UCSD-AML1 (cell line): ENCODE measurements around the gene UBD.

Experiments
- DNase-seq: peaks from one replicate; lab custom pipeline; 2025; ENCODE audit not compliant: unreplicated experiment; lab: John Stamatoyannopoulos, UW

UBD gene

DNA sequence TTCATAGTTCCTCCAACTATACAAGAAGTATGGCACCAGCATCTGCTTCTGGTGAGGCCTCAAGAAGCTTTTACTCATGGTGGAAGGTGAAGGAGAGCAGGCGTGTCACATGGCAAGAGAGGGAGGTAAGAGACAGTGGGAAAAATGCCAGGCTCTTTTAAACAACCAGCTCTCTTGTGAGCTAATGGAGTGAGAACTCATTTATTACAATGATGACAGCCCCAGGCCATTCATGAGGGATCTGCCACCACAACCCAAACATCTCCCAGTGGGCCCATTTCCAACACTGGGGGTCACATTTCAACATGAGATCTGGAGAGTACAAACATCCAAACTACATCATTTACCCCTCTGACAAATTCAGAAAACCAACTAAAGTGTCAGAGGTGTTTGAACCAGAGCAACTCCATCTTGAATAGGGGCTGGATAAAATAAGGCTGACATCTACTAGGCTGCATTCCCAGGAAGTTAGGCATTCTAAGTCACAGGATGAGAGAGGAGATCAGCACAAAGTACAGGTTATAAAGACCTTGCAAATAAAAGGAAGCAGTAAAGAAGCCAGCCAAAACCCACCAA, 2.2 kb upstream of the UBD start:
- DNase-seq, result no peak

DNA sequence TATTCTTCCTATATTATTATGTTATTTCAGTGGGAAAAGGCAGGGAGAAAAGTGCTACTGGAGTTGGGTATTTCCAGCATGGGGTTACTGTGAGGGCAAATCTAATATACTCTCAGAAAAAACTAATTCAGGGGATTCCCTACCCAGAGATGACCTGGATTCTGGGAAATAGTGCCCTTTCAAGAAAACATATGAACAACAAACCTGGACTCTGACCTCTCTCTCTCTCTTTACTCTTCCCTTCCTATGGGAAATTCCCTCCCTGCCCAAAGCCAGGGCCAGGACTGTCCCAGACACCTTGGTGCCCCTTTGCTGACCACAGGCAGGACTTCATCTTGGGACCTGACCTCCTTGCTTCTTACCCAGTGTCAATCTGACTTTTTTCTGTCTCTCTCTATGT, 1.6 kb upstream of the UBD start:
- no peak for DNase-seq

DNA sequence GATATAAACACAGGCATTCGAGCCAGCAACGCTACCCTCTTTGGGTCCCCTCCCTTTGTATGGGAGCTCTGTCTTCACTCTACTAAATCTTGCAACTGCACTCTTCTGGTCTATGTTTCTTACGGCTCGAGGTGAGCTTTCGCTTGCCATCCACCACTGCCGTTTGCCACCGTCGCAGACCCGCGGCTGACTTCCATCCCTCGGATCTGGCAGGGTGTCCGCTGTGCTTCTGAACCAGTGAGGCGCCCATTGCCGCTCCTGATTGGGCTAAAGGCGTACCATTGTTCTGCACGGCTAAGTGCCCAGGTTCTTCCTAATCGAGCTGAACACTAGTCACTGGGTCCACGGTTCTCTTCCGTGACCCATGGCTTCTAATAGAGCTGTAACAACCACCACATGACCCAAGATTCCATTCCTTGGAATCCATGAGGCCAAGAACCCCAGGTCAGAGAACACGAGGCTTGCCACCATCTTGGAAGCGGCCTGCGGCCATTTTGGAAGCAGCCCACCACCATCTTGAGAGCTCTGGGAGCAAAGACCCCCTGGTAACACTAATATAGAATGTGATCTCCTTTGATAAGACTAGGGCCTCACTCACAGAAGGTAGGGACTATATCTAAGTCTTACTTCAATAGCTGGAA, 973 bp downstream of the UBD start:
- DNase-seq, result no peak

DNA sequence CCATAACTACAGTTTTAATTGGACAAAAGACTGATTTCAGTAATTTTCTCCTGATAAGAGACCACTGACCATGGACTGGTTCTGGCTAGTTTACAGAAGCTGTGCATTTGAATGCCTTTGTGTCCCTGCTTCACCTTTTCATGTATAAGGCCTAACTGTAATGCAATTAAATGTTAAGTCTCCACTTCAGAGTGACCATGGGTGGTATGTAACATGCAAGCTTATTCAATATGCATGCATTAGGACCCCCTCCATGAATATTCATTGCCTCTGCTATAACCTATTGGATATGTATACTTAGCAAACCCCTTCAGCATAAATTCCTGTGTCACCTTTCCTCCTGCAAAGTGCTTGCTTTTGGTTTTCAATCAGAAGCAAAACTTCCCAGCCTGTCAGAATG, 2.2 kb downstream of the UBD start:
- no peak for DNase-seq

DNA sequence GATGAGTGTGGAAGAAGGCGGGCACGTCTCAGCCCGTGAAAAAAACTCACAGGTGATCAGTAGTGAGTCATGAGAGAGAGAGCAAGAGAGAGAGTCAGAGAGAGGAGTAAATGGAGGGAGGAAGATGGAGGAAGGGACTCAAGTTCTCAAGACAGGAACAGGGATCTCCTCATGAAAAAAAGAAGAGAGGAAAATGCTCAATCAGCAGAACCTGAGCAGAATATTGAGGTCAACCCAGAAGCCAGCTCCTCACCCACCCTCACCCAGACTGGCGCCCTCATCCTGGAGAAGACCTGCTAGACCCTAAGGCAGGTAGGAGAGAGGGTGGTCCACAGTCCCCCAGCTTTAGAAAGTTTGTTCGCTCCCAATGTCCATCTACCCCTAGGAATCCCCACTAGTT, 4.8 kb downstream of the UBD start:
- no peak for DNase-seq

DNA sequence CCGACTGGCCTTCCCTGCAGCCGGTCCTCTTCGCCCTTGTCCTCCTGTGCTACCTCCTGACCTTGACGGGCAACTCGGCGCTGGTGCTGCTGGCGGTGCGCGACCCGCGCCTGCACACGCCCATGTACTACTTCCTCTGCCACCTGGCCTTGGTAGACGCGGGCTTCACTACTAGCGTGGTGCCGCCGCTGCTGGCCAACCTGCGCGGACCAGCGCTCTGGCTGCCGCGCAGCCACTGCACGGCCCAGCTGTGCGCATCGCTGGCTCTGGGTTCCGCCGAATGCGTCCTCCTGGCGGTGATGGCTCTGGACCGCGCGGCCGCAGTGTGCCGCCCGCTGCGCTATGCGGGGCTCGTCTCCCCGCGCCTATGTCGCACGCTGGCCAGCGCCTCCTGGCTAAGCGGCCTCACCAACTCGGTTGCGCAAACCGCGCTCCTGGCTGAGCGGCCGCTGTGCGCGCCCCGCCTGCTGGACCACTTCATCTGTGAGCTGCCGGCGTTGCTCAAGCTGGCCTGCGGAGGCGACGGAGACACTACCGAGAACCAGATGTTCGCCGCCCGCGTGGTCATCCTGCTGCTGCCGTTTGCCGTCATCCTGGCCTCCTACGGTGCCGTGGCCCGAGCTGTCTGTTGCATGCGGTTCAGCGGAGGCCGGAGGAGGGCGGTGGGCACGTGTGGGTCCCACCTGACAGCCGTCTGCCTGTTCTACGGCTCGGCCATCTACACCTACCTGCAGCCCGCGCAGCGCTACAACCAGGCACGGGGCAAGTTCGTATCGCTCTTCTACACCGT, 6.1 kb downstream of the UBD start:
- DNase-seq, result no peak

DNA sequence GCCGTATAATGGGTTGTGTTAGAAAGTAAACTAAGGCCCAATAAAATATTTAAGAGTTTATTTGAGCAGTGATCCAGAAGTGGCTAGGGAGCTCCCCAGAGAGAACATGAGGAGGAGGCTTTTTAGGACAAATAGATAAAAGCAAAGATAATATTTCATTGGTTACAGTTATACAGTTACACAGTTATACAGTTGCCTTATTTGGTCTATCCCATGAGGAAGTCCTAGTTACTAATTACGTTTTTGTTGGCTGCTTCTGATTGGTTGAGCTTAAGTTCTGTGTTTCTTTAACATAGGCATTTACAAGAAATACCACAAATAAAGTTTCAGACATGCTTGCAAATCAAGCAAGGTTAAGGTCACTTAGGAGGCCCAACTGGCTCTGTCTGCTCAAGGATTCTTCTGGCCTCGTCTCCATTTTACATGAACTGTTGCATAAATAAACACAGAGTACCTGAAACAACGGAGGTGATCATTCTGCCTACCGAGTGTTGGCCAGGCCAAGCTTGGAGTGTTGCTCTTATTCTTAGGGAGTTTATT, 7.0 kb downstream of the UBD start:
- no peak for DNase-seq

DNA sequence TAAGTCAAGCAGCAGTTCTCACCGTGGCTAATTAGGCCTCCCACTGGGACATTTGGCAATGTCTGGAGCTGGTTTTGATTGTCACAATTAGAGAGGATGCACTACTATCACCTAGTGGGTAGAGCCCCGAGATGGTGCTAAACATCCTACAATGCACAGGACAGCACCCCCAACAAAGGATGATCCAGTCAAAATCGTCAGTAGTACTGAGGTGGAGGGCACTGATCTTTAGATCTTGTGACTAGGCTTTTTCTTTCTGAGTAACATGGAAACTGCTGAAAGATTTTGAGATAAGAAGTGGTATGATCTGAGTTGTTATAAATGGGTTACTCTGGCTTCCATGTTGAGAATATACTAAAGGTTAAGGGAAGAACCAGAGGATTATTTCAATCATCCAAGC, 12.0 kb downstream of the UBD start:
- DNase-seq, result no peak

DNA sequence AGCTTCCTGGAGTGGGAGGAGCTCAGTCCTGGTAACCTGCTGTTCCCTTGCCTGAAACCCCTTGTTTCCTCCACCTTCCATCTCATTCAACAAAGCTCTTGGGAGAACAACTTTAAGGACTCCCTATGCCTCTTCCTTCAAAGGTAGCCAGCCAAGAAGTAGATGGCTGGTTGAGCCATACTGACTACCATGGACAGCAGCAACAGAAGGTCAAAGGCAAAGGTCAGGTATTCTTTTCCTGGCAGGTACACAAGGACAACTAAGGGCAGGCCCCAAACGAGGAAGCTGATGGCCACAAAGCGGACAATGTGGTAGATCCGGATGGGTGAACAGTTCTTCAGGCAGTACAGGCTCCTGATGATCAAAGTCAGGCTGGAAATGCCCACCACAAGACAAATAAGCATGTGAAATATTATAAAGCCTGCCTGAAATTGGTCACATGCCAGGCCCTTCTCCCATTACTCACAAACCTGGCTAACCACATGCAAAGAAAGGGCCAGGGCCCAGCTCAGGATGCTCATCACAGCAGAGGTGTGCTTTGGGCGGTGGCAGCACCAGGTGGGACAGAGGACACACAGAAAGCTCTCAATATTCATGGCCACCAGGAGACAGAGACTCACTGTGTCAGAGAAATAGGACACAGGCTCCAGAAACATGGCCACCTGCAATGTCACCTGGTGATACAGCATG, 21.7 kb downstream of the UBD start:
- no peak for DNase-seq

DNA sequence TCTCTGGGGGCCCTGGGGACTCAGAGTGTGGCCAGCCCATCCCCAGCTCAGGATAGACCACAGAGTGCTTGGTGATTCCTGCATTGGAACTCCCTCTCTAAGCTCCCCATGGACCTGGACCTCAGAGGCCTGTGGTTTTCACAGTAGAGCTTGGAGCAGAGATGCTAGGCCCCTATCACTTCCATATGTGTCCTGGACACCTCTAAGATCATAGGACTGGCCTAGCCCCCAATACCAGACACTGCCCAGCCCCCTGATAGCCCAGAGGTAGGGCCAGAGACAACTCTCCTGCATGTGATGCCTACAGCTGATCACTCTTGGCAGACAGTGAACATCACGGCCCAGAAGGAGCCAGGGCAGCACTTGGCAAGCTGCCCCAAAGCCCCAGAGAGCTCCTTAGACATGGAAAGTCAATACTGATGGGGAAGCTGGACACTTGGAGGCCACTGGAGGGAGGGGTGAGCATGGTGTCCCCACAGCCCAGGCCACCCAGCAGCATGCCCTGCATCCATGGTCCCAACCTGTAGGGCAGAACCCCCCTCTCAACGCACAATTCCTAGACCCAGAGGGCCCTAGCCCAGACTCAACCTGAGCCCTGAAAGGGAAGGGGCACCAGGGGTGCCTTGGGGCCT, 27.1 kb downstream of the UBD start:
- no peak for DNase-seq

DNA sequence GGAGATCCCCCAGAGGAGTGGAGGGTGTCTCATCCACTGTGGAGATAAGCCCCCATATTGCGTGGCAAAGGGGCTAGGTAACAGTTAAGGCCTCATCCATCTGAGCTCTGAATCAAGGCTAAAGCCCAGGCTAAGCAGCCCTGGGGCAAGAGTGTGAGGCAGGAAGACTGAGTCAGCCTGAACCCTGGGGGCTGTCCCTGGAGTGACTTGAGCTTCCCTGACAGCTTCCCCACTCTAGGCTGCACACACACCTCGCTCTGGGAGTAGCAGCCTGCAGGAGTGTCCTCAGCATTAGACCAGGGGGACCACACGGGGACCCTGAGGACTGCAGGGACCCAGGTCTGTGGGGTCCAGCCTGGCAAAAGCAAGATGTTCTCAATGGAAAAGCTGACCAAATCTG, 27.9 kb downstream of the UBD start:
- DNase-seq, result no peak

DNA sequence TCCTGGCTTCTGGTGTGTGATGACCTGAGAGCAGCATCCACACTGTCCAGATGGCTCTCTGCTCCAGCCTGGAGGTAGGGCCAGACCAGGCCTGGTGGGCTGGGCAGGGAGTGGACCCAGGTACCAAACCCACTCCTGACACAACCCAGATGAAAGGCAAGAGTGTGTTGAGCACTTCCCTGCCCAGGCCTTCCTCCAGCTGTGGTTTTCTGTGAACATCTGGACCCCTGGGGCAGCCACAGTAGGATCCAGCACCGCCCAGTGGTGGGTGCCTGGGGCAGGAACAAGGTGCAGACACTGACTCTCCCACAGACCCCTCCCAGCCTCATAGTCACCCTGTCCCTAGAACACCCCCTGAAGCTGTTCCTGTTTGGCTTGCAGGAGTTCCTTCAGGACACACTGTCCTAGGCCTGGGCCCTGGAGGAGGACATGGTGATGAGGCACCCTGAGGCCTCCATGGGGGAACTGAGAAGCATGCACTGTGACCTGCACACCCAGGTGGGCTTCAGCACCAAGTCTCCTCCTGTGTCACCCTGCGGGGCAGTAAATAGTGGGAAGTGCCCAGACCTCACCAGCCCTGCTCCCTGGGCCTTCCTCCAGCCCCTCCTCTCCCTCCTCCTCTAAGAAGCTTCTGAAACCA, 28.7 kb downstream of the UBD start:
- no peak for DNase-seq

DNA sequence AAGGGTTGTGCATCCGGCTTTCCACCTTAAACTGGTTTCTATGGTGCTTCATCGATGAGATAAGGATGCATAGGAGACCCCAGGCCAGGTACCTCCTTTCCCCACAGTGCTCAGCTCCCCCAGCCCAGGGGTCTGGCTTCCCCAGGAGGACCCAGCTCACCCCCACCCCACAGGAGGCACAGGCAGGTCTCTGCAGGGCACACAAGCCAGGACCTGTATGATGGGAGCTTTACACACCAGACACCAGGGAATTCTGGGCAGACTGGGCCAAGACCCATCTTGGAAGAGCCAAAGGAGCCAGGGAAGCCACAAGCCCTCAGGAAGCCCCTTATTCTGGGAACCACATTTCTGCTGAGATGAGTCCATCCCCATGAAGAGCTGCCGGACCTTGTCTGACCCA, 29.6 kb downstream of the UBD start:
- no peak for DNase-seq

DNA sequence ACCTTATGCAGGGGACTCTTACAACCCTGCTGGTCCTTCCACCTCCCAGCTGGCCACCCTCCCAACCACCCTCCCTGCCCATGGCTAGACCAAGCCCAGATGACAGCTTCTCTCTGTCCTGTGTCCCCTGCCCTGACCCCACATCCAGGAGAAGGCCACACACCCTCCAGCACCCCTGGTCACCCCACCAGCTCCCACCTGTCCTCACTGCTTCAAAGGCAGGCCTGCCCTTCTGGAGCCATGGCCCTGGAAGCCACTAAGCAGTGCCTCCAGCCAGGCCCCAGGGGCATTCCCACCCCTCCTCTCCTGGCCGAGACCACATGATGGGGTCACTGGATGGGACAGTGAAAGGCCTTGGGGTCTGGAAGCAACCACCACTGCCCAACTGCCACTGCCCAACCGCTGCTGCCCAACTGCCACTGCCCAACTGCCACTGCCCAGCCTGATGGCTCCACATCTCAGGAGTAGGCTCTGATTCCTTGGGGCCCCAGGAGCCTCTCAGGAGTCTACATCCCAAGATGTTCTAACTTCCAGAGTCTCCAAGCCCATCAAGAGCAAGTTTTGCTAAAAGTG, 30.5 kb downstream of the UBD start:
- DNase-seq, result no peak

DNA sequence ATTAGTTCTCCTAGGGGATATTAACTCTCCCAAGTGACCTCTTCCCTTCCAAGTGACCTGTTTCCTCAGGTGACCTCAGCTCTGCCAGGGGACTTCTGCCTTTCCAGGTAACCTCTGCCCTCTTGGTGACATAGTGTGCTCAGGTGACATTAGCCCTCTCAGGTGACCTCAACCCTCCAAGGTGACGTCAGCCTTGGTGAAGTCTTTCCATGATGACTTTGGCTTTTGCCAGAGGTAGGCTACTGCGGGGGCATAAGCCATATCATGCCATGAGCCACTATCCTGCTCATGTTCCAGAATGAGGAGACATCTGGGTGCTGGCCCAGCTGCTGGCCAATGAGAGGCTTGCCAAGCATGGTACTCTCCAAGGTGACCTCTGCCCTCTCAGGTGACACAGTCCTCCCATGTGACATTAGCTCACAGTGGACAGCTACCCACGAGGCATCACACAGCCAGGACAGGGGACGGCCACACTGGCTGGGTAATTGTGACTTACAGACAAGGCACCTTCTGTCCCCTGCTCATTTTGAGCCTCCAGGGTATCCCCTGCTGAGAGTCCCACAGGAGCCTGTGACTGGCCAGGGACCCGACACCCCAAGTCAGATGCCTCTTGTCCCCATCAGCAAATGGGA, 31.1 kb downstream of the UBD start:
- DNase-seq, result no peak

DNA sequence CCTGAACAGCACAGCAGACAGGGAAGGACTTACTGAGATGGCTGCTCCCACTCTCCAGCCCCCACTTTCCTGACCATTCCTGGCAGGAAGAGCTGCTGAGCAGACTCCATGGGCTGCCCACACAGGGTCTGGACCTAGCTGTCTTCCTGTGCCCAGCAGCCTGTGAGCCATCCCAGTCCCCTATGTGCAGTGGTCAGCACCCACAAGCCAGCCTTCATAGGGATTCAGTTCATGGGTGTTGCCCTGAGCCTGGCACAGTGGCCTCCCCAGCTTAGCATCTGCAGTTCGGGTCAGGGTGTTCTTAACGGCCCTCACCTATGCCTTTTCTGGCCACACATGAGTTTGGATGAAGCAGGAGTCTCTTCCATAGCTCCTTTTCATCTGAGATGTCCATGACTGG, 32.0 kb downstream of the UBD start:
- DNase-seq, result no peak

DNA sequence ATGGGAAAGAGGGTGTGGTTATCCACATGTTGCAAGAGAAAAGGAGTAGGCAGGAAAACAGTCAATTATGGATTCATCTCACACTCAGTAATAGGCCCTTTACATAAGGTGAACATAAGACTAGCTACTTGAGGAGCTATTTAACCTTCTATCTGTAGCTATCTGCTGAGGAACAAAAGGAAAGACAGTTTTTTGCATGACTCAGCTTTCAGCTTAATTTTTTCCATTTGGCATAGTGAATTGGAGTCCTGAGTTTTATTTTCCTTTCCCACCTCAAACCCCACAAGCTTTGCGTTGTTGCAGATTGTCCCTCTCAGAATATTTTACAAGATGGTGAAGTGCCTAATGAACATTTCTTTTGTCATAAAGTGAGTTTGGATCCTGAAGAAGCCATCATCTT, 32.4 kb downstream of the UBD start:
- DNase-seq, result no peak

DNA sequence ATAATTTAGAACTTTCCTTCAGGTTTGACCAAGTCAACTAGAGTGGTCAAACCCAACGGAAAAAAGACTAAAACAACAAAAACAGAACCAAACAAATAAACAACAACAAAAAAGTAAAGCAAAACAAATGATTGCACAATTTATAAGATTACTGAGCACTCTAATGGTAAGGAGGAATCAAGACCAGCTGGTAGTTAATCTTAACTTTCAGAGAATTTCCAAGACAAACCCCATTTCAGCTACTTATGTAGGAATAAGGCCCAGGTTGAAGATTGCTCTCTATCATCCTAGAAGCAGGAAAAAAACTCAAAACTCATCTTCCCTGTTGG, 34.3 kb downstream of the UBD start:
- DNase-seq, result no peak

DNA sequence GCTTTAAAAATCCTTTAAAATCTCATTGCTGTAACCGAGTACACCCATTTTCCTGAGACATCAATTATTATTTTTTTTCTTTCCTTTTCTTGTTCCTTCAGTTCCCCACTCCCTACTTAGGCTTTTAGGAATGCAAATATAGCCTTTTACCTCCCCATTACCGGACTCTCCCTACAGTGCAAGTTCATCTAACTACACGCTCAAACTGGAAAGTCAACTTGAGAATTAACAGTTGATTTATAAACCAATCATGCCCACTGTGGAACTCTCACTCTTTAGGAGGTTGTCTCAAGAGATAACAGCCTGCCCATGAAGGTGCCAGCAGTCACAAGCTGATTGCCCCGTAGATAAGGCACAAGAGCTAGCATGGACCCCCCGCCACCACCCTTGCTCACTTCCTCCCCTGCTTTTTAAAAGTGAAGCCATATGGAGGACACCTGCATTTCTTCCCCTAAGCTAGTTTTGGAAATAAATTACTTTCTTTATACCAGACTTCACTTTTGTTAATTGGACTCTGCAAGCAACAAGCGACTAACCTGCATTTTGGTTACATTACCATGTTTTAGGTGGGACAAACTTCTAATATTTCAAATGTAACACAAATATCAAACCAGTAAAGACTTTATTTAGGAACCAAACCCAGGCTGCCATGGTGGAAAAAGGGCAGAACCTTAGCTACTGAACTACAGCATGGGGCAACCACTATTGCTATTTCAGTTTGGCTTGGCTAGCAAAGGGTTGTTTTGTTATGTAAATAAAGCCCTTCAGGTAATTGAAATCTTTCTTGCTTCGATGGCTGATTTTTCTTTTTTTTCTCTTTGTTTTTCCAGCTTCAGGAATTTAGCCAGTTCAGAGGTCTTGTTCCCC, 34.9 kb downstream of the UBD start:
- no peak for DNase-seq
